Fibroblast of villous mesenchyme (primary cell): ENCODE results near the gene FOXA2. TPM values are rescaled to one million over a fixed set of nuclear protein-coding genes. Genes with fewer than 3 reads are reported as not detected.

ENCODE experiments used
- DNase-seq: peaks from one replicate; pipeline ENCODE4 v3.0.0-alpha.2; 2010; ENCODE audit warnings: low read depth
- H3K4me3 ChIP-seq: 2 replicates; pipeline ENCODE4 v1.5.1; 2011; ENCODE audit warnings: low read depth, mild to moderate bottlenecking, low read length
- total RNA-seq: library from RNA; depleted of rRNA; stranded (reverse); fragments of >200 nt; gene quantifications from 2 replicates; pipeline ENCODE4 v1.2.3, GENCODE V29; 2012
- TF ChIP-seq, protein P1 (sequence below): IDR thresholded peaks from 2 replicates; pipeline ENCODE4 v1.5.1; 2012; ENCODE audit warnings: low read depth, mild to moderate bottlenecking, low read length; ENCODE audit not compliant: insufficient read depth

FOXA2 gene
- total RNA-seq, 1 donor: not detected

DNA sequence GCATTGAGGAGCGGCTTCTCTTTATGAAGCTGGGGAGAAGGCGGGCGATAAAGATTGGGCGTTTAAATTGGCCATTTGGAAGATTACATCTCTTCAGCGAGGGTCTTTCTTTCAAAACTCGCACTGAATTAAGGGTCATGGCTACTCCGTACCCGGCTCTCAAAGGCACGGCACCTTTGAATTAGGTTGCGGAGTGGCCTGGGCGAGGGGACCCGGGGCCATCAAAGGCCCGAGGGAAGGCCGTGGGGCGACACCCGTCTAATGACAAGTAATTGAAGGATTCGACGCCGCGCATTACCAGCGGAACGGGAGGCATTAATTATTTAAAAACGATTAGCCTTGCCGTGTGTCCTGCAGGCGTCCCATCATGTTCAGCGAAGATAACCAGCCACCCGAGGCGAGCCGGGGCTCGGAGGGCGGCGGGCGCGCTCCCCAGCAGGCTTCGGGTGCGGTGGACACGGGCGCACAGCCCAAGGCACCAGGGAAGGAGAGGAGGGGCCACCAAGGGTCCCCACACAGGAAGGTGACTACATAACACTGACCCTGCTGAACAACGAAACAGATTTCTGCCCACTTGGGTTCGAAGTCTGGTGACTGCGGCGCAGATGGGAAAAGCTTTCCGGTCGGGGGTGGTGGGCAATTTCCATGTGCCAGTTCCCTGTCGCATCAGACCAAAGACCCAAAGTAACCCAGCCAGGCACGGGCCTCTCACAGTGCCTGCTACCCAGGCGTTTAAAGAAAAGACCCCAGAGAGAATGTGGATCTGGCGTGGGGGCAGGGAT is 7.4 kb downstream of the FOXA2 start:
- no peak overlapping the region for H3K4me3 ChIP-seq
- DNase-seq: no peak
- TF ChIP-seq, protein P1, sequence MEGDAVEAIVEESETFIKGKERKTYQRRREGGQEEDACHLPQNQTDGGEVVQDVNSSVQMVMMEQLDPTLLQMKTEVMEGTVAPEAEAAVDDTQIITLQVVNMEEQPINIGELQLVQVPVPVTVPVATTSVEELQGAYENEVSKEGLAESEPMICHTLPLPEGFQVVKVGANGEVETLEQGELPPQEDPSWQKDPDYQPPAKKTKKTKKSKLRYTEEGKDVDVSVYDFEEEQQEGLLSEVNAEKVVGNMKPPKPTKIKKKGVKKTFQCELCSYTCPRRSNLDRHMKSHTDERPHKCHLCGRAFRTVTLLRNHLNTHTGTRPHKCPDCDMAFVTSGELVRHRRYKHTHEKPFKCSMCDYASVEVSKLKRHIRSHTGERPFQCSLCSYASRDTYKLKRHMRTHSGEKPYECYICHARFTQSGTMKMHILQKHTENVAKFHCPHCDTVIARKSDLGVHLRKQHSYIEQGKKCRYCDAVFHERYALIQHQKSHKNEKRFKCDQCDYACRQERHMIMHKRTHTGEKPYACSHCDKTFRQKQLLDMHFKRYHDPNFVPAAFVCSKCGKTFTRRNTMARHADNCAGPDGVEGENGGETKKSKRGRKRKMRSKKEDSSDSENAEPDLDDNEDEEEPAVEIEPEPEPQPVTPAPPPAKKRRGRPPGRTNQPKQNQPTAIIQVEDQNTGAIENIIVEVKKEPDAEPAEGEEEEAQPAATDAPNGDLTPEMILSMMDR: no peak

DNA sequence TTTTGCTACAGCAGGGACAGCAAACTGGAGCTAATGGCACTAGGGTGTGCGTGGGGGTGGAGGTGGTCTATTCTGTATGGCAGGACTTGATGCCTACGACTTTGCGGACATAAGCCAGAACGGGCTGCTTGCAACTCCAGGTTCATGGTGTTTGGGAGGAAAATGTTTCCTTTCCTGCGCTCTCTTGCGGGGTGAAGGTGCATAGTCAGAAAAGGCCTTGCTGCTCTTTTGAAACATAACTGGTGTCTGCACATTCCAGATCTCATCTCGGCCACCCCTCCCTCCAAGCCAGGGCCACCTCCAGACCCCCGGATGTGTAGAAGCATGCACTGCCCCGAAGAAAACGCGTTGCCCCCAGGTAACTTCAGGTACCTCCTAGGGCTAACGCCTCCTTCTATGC is 8.1 kb downstream of the FOXA2 start:
- H3K4me3 ChIP-seq: no peak overlapping the region
- DNase-seq: no peak
- TF ChIP-seq, protein P1: no peak

DNA sequence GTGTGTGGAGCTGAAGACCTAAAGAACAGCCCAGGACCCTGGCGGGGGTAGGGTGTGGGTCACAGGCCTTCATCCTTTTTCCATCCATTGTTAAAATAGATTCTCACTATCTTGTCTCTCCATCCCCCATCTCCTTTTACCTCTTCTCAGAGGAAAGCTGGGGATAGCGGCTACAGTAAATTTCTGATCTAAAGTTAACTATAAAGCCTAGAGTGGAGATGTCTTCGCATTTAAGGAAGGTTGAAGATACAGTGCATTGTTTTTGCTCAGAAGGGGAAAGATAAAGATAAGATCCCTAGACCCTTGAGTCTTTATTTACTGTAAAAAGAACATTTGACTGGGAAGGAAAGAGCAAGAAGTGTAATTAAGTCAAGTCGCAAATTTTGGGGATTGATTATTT is 8.6 kb downstream of the FOXA2 start:
- TF ChIP-seq, protein P1: no peak
- no peak overlapping the region for H3K4me3 ChIP-seq
- DNase-seq: no peak

DNA sequence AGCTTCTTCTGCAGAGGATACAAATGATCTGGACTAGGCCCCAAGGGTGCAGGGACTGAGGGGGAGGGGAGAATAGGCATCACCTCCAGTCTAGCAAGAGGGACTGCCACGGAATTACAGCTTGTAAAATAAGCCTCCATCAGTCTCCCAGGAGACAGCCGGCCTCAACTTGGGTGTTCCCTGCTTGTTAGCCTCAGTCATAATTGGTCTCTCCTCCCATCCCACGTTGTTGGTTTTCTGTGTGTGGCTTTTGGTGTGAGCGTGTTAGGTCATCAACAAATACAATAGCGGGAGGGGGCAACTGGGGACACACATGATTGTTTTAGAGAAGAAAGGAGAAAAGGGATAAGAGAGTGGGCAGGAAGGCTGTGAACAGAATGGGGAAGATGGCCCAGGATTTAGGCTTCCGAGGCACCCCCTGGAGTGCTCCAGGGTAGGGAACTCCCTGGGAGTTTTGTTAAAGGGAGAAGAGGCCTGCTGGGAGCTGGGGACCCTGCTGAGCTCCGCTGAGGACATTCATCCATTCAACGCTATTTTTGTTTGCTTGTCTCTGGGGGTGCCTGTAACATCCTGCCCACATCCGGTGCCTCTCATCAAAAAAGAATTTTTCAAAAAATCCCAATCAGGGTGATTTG is 9.2 kb downstream of the FOXA2 start:
- TF ChIP-seq, protein P1: no peak
- H3K4me3 ChIP-seq: no peak overlapping the region
- no peak for DNase-seq

DNA sequence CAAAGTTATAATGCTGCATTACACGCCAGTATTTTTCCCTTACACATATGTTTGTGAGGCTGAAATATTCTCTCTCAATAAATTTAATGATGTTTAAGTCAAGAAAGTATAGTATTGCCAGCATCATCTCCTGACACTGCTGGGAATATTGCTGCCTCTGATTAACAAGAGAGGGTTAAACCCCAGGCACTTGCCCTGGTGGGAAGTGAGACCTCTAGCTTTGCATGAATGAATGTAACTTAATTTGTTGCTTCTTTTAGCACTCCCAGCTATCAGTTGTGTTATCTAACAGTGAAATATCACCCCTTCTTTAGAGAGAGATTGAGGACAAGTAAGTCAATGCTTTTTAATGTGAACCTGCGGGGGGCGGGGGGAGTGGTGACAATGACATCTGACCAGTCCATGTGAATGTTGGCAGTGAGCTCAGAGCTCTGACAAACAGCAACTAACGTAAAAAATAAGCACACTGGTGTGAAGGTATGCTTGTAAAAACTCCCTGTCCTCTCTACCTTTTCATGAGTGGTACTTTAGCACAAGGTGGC is 9.8 kb downstream of the FOXA2 start:
- no peak for DNase-seq
- no peak overlapping the region for H3K4me3 ChIP-seq
- TF ChIP-seq, protein P1: no peak

DNA sequence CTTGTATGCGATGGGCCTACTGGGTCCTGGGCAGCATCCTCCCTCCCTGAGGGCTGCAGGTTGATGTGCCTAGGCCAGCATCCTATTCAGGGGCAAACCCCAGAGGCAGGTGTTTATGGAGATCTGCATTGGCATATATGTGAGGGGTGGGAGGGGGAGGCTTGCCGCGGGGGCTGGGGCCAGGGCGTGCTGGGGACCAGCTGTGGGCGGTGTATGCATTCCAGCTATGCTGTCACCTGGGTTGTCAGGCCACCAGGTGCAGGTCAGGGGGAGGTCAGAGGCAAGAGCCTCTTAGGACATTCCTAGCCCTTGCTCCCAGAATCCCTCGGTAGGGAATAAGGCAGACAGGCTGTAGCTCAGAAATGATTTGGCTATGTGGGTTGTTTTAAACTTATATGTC is 11.9 kb downstream of the FOXA2 start:
- TF ChIP-seq, protein P1: no peak
- DNase-seq: no peak
- no peak overlapping the region for H3K4me3 ChIP-seq
